ENCODE data around the gene CARNS1.

Gene CARNS1

DNA sequence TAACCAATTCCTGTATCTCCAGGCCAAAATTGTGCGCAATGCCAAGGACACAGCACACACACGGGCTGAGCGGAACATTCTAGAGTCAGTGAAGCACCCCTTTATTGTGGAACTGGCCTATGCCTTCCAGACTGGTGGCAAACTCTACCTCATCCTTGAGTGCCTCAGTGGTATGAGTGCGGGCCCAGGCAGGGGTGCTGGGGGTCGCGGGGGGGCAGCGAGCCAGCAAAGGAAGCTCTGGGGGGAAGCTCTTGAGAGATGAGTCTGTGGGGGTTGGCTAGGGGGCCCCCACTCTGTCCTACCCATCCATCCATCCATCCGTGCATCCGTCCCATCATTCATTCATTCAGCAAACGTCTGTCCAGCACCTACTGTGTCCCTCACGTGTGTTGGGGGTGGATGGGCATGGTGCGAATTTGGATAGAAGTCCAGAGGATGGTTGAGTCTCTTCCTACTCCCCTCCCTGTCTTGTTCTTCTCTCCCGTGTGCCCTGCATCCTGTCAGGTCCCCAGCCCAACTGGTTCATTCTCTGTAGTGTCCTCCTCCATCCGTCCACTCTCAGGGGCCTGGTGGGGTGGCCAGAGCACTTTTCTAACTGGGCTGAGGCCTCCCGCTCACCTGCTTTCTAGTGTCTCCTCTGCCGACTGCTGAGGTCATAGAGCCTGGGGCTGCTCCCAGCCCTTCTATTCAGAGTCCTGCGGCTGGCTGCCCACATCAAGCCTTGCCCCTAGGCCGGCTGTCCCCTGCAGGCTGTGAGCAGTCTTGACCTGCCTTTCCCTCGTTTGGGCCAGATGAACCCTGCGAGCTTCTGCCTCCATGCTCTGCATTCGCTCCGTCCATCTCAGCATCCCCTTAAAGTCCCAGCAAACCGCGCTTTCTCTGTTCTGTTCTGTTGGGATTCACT lies 16.1 kb downstream of the CARNS1 start:
- Histone ChIP-seq H4K20me1 (ENCODE audit: insufficient read depth, low read length, poor library complexity, severe bottlenecking) (peaks cover 57% of the 10 kb centered on the region), H3K9me2 (replicated peaks; ENCODE audit: low read depth, low read length) (no peaks in the 10 kb centered on the region), H2AFZ (ENCODE audit: low read length) (no peak overlapping the region), H3F3A (ENCODE audit: low read depth) (0 out of 2 replicates have a peak, but pooled peaks cover 2% of the 10 kb centered on the region), H3K9me3 (ENCODE audit: insufficient read depth, low read depth, low read length) (no peaks in the 10 kb centered on the region), H3K9ac (ENCODE audit: low read depth, low read length, poor library complexity, severe bottlenecking) (no peak overlapping the region), H3K4me1 (ENCODE audit: insufficient read depth, low read length, poor library complexity, severe bottlenecking) (peaks cover 51% of the 10 kb centered on the region), H3K4me2 (ENCODE audit: low read depth, low read length, poor library complexity, severe bottlenecking) (peak overlapping the region; percentile 16), H3K36me3 (ENCODE audit: insufficient read depth, low read length) (peaks cover 20% of the 10 kb centered on the region; the same call in 1 of the 2 replicates), H3K4me3 (ENCODE audit: low read length, poor library complexity, severe bottlenecking) (no peak overlapping the region), H3K79me2 (ENCODE audit: insufficient read depth, low read length) (peaks cover 78% of the 10 kb centered on the region), H3K27me3 (ENCODE audit: insufficient read depth, low read length, poor library complexity, severe bottlenecking) (no peaks in the 10 kb centered on the region)
- no peak for TF ChIP-seq EZH2phosphoT487 (IDR thresholded peaks at IDR 0.05; ENCODE audit: borderline replicate concordance)
- TF ChIP-seq, protein P1, sequence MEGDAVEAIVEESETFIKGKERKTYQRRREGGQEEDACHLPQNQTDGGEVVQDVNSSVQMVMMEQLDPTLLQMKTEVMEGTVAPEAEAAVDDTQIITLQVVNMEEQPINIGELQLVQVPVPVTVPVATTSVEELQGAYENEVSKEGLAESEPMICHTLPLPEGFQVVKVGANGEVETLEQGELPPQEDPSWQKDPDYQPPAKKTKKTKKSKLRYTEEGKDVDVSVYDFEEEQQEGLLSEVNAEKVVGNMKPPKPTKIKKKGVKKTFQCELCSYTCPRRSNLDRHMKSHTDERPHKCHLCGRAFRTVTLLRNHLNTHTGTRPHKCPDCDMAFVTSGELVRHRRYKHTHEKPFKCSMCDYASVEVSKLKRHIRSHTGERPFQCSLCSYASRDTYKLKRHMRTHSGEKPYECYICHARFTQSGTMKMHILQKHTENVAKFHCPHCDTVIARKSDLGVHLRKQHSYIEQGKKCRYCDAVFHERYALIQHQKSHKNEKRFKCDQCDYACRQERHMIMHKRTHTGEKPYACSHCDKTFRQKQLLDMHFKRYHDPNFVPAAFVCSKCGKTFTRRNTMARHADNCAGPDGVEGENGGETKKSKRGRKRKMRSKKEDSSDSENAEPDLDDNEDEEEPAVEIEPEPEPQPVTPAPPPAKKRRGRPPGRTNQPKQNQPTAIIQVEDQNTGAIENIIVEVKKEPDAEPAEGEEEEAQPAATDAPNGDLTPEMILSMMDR (conservative IDR thresholded peaks at IDR 0.05; ENCODE audit: low read length) = no peak

DNA sequence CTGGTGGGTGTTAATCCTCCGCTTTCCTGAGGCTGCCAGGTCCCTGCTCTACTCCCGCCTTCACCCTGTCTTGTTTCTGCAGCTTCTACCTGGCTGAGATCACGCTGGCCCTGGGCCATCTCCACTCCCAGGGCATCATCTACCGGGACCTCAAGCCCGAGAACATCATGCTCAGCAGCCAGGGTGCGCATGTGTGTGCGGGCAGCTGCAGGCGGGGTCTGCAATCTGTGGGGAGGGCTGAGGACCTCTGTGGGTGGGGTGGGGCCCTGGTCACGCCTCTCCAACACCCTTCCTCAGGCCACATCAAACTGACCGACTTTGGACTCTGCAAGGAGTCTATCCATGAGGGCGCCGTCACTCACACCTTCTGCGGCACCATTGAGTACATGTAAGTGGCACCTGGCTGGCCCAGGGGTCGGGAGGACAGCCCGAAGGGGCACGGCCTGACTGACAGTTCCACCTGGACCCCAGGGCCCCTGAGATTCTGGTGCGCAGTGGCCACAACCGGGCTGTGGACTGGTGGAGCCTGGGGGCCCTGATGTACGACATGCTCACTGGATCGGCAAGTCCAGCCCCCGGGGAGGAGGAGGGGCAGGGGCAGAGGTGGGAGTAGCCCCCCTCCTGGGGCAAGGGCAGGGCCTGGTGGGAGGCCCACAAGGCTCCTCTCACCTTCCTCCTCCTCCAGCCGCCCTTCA lies 17.3 kb downstream of the CARNS1 start:
- 0 out of 2 replicates have a peak, but pooled peaks cover 4% of the 10 kb centered on the region for H3F3A ChIP-seq (ENCODE audit: low read depth)
- H3K9me2 ChIP-seq (replicated peaks; ENCODE audit: low read depth, low read length) = no peaks in the 10 kb centered on the region
- no peak overlapping the region for H2AFZ ChIP-seq (ENCODE audit: low read length)
- H3K9me3 ChIP-seq (ENCODE audit: insufficient read depth, low read depth, low read length) = no peaks in the 10 kb centered on the region
- no peaks in the 10 kb centered on the region for H3K27me3 ChIP-seq (ENCODE audit: insufficient read depth, low read length, poor library complexity, severe bottlenecking)
- H3K79me2 ChIP-seq (ENCODE audit: insufficient read depth, low read length) = peaks cover 90% of the 10 kb centered on the region
- H3K9ac ChIP-seq (ENCODE audit: low read depth, low read length, poor library complexity, severe bottlenecking) = no peak overlapping the region
- TF ChIP-seq, protein P1 (conservative IDR thresholded peaks at IDR 0.05; ENCODE audit: low read length) = no peak
- no peak for TF ChIP-seq EZH2phosphoT487 (IDR thresholded peaks at IDR 0.05; ENCODE audit: borderline replicate concordance)
- H3K4me1 ChIP-seq (ENCODE audit: insufficient read depth, low read length, poor library complexity, severe bottlenecking) = peaks cover 48% of the 10 kb centered on the region
- peaks cover 59% of the 10 kb centered on the region for H4K20me1 ChIP-seq (ENCODE audit: insufficient read depth, low read length, poor library complexity, severe bottlenecking)
- H3K4me3 ChIP-seq (ENCODE audit: low read length, poor library complexity, severe bottlenecking) = no peak overlapping the region
- H3K4me2 ChIP-seq (ENCODE audit: low read depth, low read length, poor library complexity, severe bottlenecking) = peak overlapping the region; percentile 96
- peaks cover 20% of the 10 kb centered on the region; the same call in 1 of the 2 replicates for H3K36me3 ChIP-seq (ENCODE audit: insufficient read depth, low read length)

DNA sequence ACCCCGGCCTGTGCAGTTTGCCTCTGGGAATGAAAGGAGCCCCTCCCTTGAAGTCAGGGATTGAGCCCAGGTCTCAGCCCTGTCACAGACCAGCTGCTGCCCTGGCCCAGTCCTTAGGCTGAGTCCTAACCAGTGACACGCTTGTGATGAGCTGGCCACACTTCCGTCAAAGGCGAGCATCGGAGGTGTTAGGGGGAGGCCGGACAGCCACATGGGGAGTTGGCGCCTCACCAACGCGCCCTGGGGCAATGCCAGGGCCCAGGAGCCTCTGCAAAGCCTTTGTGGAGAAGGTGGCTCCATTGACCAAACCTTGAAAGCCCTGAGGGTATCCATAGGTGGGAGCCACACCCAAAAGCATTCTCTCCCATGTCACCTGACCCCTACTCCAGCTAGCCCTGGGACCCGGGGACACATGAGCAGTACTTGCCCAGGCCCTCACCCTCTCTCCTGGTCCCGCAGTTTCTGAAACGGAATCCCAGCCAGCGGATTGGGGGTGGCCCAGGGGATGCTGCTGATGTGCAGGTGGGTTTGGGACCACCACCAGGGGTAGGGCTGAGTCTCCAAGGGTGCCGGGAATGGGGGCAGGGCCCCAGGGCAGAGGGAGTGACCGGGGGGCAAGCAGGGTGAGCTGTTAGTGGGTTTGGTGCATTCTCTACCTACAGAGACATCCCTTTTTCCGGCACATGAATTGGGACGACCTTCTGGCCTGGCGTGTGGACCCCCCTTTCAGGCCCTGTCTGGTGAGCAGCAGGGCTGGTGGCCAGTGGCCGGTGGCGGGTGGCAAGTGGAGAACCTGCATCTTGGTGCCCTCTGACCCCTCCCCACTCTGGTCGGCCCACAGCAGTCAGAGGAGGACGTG lies 18.3 kb downstream of the CARNS1 start:
- TF ChIP-seq EZH2phosphoT487 (IDR thresholded peaks at IDR 0.05; ENCODE audit: borderline replicate concordance) = no peak
- TF ChIP-seq, protein P1 (conservative IDR thresholded peaks at IDR 0.05; ENCODE audit: low read length) = no peak
- Histone ChIP-seq H3K4me3 (ENCODE audit: low read length, poor library complexity, severe bottlenecking) (peak overlapping the region; percentile 100), H4K20me1 (ENCODE audit: insufficient read depth, low read length, poor library complexity, severe bottlenecking) (peaks cover 59% of the 10 kb centered on the region), H3K27me3 (ENCODE audit: insufficient read depth, low read length, poor library complexity, severe bottlenecking) (no peaks in the 10 kb centered on the region), H2AFZ (ENCODE audit: low read length) (no peak overlapping the region), H3K36me3 (ENCODE audit: insufficient read depth, low read length) (peaks cover 20% of the 10 kb centered on the region; the same call in 1 of the 2 replicates), H3K9me2 (replicated peaks; ENCODE audit: low read depth, low read length) (no peaks in the 10 kb centered on the region), H3K9me3 (ENCODE audit: insufficient read depth, low read depth, low read length) (no peaks in the 10 kb centered on the region), H3K4me2 (ENCODE audit: low read depth, low read length, poor library complexity, severe bottlenecking) (peak overlapping the region; percentile 96), H3F3A (ENCODE audit: low read depth) (0 out of 2 replicates have a peak, but pooled peaks cover 4% of the 10 kb centered on the region), H3K4me1 (ENCODE audit: insufficient read depth, low read length, poor library complexity, severe bottlenecking) (peaks cover 54% of the 10 kb centered on the region), H3K9ac (ENCODE audit: low read depth, low read length, poor library complexity, severe bottlenecking) (peak overlapping the region; percentile 100), H3K79me2 (ENCODE audit: insufficient read depth, low read length) (peaks cover 96% of the 10 kb centered on the region)

Measured in Loucy (cell line).